ENCODE data around the gene LARP4B.

LARP4B gene

DNA sequence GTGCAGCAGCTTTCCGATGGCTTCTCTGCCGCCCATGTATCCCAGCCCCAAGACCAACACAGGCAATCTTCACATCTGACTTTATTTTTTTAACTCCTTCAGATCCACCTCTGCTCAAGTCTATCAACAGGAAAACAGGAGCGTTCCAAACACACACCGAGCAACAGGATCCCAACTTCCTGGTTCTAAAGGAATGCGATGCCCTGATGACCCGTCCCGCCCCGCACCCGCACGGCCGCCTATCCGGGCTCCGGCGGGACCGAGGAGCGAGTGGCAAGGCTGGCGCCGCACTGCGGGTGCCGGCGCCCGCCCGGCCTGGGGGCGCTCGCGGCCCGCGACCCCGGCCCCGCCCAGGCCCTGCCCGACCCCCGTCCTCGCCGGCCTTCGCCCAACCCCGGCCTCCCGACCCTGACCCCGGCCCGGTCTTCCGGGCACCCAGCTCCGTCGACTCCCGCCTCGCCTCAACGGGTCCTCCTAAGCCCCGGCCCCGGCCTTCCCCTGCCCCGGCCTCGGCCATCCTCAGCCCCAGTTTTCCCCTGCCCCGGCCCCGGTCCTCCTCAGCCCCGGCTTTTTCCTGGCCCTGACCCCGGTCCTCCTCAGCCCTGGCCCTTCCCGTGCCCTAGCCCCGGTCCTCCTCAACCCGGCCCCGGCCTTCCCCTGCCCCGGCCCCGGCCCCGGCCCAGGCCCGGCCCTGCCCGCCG lies 730 bp downstream of the LARP4B start:
- H3K27me3 ChIP-seq (ENCODE audit: low read depth, low read length), result 0 out of 2 replicates have a peak, but pooled peaks cover 4% of the 10 kb centered on the region
- H3K27ac ChIP-seq (ENCODE audit: low read length), result peak overlapping the region; percentile 91
- H3K36me3 ChIP-seq (replicated peaks; ENCODE audit: low read depth, low read length), result peaks cover 7% of the 10 kb centered on the region
- H3K4me2 ChIP-seq (ENCODE audit: low read length), result peak overlapping the region; percentile 89
- H4K20me1 ChIP-seq (ENCODE audit: insufficient read depth, low read length), result peaks cover 45% of the 10 kb centered on the region
- peaks cover 57% of the 10 kb centered on the region for H3K79me2 ChIP-seq (ENCODE audit: low read length)
- peaks cover 23% of the 10 kb centered on the region for H3K4me1 ChIP-seq (ENCODE audit: low read length)
- peak overlapping the region; percentile 98 for H3K4me3 ChIP-seq (ENCODE audit: low read length)
- peak overlapping the region; percentile 89 for H3K9ac ChIP-seq (ENCODE audit: low read length)
- TF ChIP-seq, protein P1, sequence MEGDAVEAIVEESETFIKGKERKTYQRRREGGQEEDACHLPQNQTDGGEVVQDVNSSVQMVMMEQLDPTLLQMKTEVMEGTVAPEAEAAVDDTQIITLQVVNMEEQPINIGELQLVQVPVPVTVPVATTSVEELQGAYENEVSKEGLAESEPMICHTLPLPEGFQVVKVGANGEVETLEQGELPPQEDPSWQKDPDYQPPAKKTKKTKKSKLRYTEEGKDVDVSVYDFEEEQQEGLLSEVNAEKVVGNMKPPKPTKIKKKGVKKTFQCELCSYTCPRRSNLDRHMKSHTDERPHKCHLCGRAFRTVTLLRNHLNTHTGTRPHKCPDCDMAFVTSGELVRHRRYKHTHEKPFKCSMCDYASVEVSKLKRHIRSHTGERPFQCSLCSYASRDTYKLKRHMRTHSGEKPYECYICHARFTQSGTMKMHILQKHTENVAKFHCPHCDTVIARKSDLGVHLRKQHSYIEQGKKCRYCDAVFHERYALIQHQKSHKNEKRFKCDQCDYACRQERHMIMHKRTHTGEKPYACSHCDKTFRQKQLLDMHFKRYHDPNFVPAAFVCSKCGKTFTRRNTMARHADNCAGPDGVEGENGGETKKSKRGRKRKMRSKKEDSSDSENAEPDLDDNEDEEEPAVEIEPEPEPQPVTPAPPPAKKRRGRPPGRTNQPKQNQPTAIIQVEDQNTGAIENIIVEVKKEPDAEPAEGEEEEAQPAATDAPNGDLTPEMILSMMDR (IDR thresholded peaks at IDR 0.05; ENCODE audit: low read depth, low read length), result no peak
- no peak for TF ChIP-seq EZH2phosphoT487 (IDR thresholded peaks at IDR 0.05; ENCODE audit: low read depth)
- H3K9me3 ChIP-seq (ENCODE audit: insufficient read depth, low read length), result no peaks in the 10 kb centered on the region
- H2AFZ ChIP-seq (ENCODE audit: low read depth, low read length), result no peak overlapping the region

DNA sequence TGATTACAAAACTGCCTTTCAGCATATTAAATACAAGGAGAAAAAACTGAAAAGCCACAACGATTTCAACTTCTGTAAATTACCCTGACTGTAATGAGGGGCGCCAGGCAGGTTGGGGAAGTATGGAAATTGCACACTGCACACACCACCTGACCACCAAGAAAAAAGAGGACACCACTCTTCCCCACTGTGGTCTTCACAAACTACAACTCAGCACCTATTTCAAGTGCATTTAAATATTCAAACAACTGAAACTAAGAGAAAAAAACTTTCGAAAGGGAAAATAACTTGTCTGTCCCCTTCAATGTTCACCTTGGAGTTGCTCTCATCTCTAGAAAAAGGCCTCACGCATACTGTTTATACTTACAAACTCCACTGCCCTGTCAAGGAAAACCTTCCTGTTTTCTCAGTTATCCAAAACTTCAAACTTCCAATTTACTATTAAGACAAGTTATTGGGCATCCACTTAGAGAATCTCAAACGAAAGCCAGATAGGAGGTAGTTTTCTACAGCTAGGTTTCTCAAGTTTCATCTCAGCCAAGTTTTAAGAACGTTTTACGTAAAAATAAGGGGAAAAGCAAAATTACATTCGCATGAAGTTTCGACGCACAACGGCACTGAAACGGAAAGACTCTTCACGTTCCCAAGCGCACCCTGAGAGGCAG lies 1.4 kb downstream of the LARP4B start:
- H3K9me3 ChIP-seq (ENCODE audit: insufficient read depth, low read length), result no peaks in the 10 kb centered on the region
- peaks cover 64% of the 10 kb centered on the region for H3K79me2 ChIP-seq (ENCODE audit: low read length)
- peak overlapping the region; percentile 89 for H3K9ac ChIP-seq (ENCODE audit: low read length)
- H3K36me3 ChIP-seq (replicated peaks; ENCODE audit: low read depth, low read length), result peaks cover 9% of the 10 kb centered on the region
- peaks cover 52% of the 10 kb centered on the region for H4K20me1 ChIP-seq (ENCODE audit: insufficient read depth, low read length)
- peak overlapping the region; percentile 91 for H3K27ac ChIP-seq (ENCODE audit: low read length)
- peak overlapping the region; percentile 98 for H3K4me3 ChIP-seq (ENCODE audit: low read length)
- TF ChIP-seq EZH2phosphoT487 (IDR thresholded peaks at IDR 0.05; ENCODE audit: low read depth), result no peak
- TF ChIP-seq, protein P1 (IDR thresholded peaks at IDR 0.05; ENCODE audit: low read depth, low read length), result no peak
- no peak overlapping the region for H2AFZ ChIP-seq (ENCODE audit: low read depth, low read length)
- peak overlapping the region; percentile 89 for H3K4me2 ChIP-seq (ENCODE audit: low read length)
- H3K4me1 ChIP-seq (ENCODE audit: low read length), result peaks cover 23% of the 10 kb centered on the region
- 0 out of 2 replicates have a peak, but pooled peaks cover 4% of the 10 kb centered on the region for H3K27me3 ChIP-seq (ENCODE audit: low read depth, low read length)

DNA sequence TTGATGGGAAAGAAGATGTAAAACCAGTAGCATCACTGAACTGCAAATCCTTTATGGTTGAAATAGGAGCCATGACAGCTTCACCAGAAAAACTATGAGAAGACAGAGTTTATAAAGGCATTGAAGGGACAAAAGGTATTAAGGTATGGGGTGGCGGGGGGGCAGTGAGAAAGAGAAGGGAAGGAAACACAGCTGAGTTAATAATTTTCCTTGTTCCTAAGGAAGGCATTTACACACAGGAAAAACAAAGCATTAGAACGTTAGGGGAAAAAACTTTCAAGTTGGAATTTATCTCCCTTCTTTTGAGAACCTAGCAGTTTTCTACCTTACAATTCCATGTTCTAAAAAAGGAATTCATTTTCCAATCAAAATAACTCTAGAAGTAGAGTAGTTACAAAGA lies 4.4 kb downstream of the LARP4B start:
- H3K27me3 ChIP-seq (ENCODE audit: low read depth, low read length), result no peaks in the 10 kb centered on the region
- H2AFZ ChIP-seq (ENCODE audit: low read depth, low read length), result no peak overlapping the region
- H3K9me3 ChIP-seq (ENCODE audit: insufficient read depth, low read length), result no peaks in the 10 kb centered on the region
- H3K9ac ChIP-seq (ENCODE audit: low read length), result no peak overlapping the region
- H4K20me1 ChIP-seq (ENCODE audit: insufficient read depth, low read length), result peaks cover 80% of the 10 kb centered on the region
- peaks cover 18% of the 10 kb centered on the region for H3K4me1 ChIP-seq (ENCODE audit: low read length)
- no peak overlapping the region for H3K4me3 ChIP-seq (ENCODE audit: low read length)
- H3K4me2 ChIP-seq (ENCODE audit: low read length), result no peak overlapping the region
- H3K36me3 ChIP-seq (replicated peaks; ENCODE audit: low read depth, low read length), result peaks cover 16% of the 10 kb centered on the region
- no peak for TF ChIP-seq EZH2phosphoT487 (IDR thresholded peaks at IDR 0.05; ENCODE audit: low read depth)
- TF ChIP-seq, protein P1 (IDR thresholded peaks at IDR 0.05; ENCODE audit: low read depth, low read length), result no peak
- no peak overlapping the region for H3K27ac ChIP-seq (ENCODE audit: low read length)
- peaks cover 94% of the 10 kb centered on the region for H3K79me2 ChIP-seq (ENCODE audit: low read length)

DNA sequence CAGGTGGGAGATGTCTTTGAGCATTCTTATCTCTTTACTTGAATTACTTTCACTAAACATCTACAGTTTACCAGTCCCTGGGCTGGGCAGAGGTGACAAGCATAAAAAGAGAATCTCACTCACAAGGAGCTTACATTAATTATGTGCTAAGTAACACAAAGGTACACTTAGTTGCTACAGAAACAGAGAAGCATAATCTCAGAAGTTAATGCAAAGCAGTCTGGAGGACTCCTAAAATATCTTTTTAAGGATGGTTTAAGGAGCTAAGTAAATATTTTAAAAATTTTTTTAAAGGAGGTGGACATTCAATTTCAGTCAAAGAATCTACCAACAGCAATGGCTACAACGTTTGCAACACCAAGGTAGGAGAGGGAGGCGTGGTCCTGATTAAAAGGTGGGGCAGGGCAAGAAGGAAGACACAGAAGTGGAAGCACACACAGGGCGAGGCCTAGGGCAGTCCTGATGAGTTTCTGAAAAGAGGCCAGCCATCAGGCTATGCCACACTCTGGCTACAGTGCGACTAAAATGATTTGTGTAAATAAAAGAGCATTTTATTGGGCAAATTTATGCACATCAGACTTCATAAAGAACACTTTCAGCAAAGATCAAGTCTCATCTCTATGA lies 5.3 kb downstream of the LARP4B start:
- Histone ChIP-seq H3K4me3 (ENCODE audit: low read length) (no peak overlapping the region), H2AFZ (ENCODE audit: low read depth, low read length) (no peak overlapping the region), H3K36me3 (replicated peaks; ENCODE audit: low read depth, low read length) (peaks cover 21% of the 10 kb centered on the region), H3K27me3 (ENCODE audit: low read depth, low read length) (no peaks in the 10 kb centered on the region), H3K4me1 (ENCODE audit: low read length) (peaks cover 18% of the 10 kb centered on the region), H3K27ac (ENCODE audit: low read length) (no peak overlapping the region), H3K79me2 (ENCODE audit: low read length) (peaks cover 100% of the 10 kb centered on the region), H3K9ac (ENCODE audit: low read length) (no peak overlapping the region), H3K9me3 (ENCODE audit: insufficient read depth, low read length) (no peaks in the 10 kb centered on the region), H3K4me2 (ENCODE audit: low read length) (no peak overlapping the region), H4K20me1 (ENCODE audit: insufficient read depth, low read length) (peaks cover 90% of the 10 kb centered on the region)
- TF ChIP-seq, protein P1 (IDR thresholded peaks at IDR 0.05; ENCODE audit: low read depth, low read length), result no peak
- TF ChIP-seq EZH2phosphoT487 (IDR thresholded peaks at IDR 0.05; ENCODE audit: low read depth), result no peak
